Spleen (tissue), 11 donors: Measurements from ENCODE around the gene EXOSC9. TPM values are rescaled to one million over a fixed set of nuclear protein-coding genes. Genes with fewer than 3 reads are reported as not detected.

Experiments
- DNase-seq: peaks from one replicate; pipeline ENCODE4 v3.0.0-alpha.2; 2020
- H3K27ac ChIP-seq, 8 donors: fragments of 200-600 bp; sonication (generic) in 7 of 8; 1 replicate in 4 of 8; 2 replicates in 4 of 8; pipeline versions ENCODE4 v1.5.0 to v1.8.0; 2016 to 2021; ENCODE audit warnings: inconsistent platforms in 4 of 8, mild to moderate bottlenecking in 4 of 8, moderate library complexity in 1 of 8
- H3K27me3 ChIP-seq, 7 donors: fragments of 200-600 bp; sonication (generic) in 6 of 7; replicated peaks in 1 of 7; 1 replicate in 4 of 7; 2 replicates in 3 of 7; pipeline versions ENCODE4 v1.5.0 to v1.8.0; 2016 to 2021; ENCODE audit warnings: inconsistent platforms in 3 of 7, mild to moderate bottlenecking in 1 of 7
- H3K36me3 ChIP-seq, 6 donors: fragments of 200-600 bp; sonication (generic) in 5 of 6; 1 replicate in 4 of 6; 2 replicates in 2 of 6; pipeline versions ENCODE4 v1.5.0 to v1.8.0; 2016 to 2021; ENCODE audit warnings: inconsistent platforms in 2 of 6
- H3K4me1 ChIP-seq, 6 donors: fragments of 200-600 bp; sonication (generic) in 5 of 6; 1 replicate in 3 of 6; 2 replicates in 3 of 6; pipeline versions ENCODE4 v1.5.0 to v1.8.0; 2016 to 2021; ENCODE audit warnings: inconsistent platforms in 3 of 6
- H3K4me3 ChIP-seq, 8 donors: fragments of 200-600 bp; sonication (generic) in 7 of 8; 1 replicate in 4 of 8; 2 replicates in 4 of 8; pipeline versions ENCODE4 v1.5.0 to v1.8.0; 2016 to 2021; ENCODE audit warnings: inconsistent platforms in 4 of 8, mild to moderate bottlenecking in 4 of 8, moderate library complexity in 2 of 8
- H3K9me3 ChIP-seq, 8 donors: fragments of 200-600 bp; sonication (generic) in 7 of 8; 1 replicate in 4 of 8; 2 replicates in 4 of 8; pipeline versions ENCODE4 v1.5.0 to v1.8.0; 2016 to 2021; ENCODE audit warnings: inconsistent platforms in 4 of 8
- POLR2A ChIP-seq, 3 donors: fragments of 450-650 bp; IDR thresholded peaks; one replicate each; pipeline ENCODE4 v1.5.1; 2017; ENCODE audit warnings: antibody characterized with exemption in 3 of 3, mild to moderate bottlenecking in 1 of 3
- POLR2AphosphoS5 ChIP-seq, 3 donors: sonication (generic); formaldehyde crosslinking; IDR thresholded peaks; one replicate each; pipeline ENCODE4 v1.5.1; 2017; ENCODE audit warnings: antibody characterized with exemption in 3 of 3
- WGBS, 5 donors: extraction: QIAGEN DNeasy Blood & Tissue Kit in 3 of 5; methylation state at CpG; one replicate each; pipeline versions ENCODE4 v1.1.5 to v1.1.7; 2013 to 2018; 5-methylcytosine and 5-hydroxymethylcytosine counted together
- intact Hi-C: fragments of 100-400 bp; cut with DNase I; formaldehyde crosslinking; loops from one replicate; pipeline ENCODE4 v1.15.0; 2023; ENCODE audit warnings: low total_unique reads
- polyA plus RNA-seq, 3 donors: library from polyadenylated mRNA; stranded (reverse); fragments of 200-250 nt; gene quantifications; one replicate each; pipeline ENCODE4 v1.2.1, GENCODE V29; 2013
- total RNA-seq, 7 donors: library from RNA; depleted of rRNA in 3 of 7; stranded (reverse); fragments of >200 nt in 3 of 7; fragmentation: NEBNext Ultra II Directional in 4 of 7; extraction: Animal tissue kit (Norgen Biotek cat#: 25700) in 4 of 7; gene quantifications; one replicate each; pipeline versions ENCODE4 v1.1.0 to v1.2.1, GENCODE V29; 2016 to 2021
- TF ChIP-seq, protein P1 (sequence below), 11 experiments: fragments of 200-600 bp in 7 of 11; fragments of 450-650 bp in 4 of 11; sonication (generic) in 4 of 11; IDR thresholded peaks in 8 of 11; conservative IDR thresholded peaks in 3 of 11; 1 replicate in 7 of 11; 2 replicates in 4 of 11; pipeline versions ENCODE4 v1.4.0 to v1.8.0; 2016 to 2021; ENCODE audit warnings: antibody characterized with exemption in 11 of 11, inconsistent platforms in 4 of 11, mild to moderate bottlenecking in 1 of 11
- donor health status: healthy with polysubstance abuse.
- donor health status: DM: no; HTN: no; CAD: no; lungs with moderate emphysema.
- donor health status: DM: no; HTN: no; CAD: no.
- donor health status: Bipolar disorder and iron deficiency.
- donor health status: healthy.
- donor health status: DM: no; HTN: no; CAD: no.
- donor health status: DM: yes; HTN: yes; CAD: no.

The EXOSC9 gene
- total and polyA plus RNA-seq, 10 donors, result 20.6 to 41.5 (median 24.2) TPM

GRCh38 chr4:121817701-121818100 lies 16.6 kb downstream of the EXOSC9 start:
- Histone ChIP-seq H3K4me3 (no peak overlapping the region), H3K27me3 (no peaks in the 10 kb centered on the region), H3K36me3 (peaks cover 3 to 79% (median 53%) of the 10 kb centered on the region in 6 donors), H3K9me3 (no peaks in the 10 kb centered on the region), H3K4me1 (peaks cover under 1 to 14% (median 5%) of the 10 kb centered on the region in 6 donors), H3K27ac (no peak overlapping the region)
- TF ChIP-seq, protein P1, sequence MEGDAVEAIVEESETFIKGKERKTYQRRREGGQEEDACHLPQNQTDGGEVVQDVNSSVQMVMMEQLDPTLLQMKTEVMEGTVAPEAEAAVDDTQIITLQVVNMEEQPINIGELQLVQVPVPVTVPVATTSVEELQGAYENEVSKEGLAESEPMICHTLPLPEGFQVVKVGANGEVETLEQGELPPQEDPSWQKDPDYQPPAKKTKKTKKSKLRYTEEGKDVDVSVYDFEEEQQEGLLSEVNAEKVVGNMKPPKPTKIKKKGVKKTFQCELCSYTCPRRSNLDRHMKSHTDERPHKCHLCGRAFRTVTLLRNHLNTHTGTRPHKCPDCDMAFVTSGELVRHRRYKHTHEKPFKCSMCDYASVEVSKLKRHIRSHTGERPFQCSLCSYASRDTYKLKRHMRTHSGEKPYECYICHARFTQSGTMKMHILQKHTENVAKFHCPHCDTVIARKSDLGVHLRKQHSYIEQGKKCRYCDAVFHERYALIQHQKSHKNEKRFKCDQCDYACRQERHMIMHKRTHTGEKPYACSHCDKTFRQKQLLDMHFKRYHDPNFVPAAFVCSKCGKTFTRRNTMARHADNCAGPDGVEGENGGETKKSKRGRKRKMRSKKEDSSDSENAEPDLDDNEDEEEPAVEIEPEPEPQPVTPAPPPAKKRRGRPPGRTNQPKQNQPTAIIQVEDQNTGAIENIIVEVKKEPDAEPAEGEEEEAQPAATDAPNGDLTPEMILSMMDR (IDR thresholded peaks at IDR 0.05 in 8 of 11, conservative IDR thresholded peaks at IDR 0.05 in 3 of 11), result no peak
- TF ChIP-seq POLR2A (IDR thresholded peaks at IDR 0.05) (no peak), POLR2AphosphoS5 (IDR thresholded peaks at IDR 0.05) (no peak)
- WGBS, 5 donors, result 81 to 91% (median 88%) methylated on average over 1 of the region's 1 CpG
- no peak for DNase-seq
- intact Hi-C loops, result no loop called here

DNA sequence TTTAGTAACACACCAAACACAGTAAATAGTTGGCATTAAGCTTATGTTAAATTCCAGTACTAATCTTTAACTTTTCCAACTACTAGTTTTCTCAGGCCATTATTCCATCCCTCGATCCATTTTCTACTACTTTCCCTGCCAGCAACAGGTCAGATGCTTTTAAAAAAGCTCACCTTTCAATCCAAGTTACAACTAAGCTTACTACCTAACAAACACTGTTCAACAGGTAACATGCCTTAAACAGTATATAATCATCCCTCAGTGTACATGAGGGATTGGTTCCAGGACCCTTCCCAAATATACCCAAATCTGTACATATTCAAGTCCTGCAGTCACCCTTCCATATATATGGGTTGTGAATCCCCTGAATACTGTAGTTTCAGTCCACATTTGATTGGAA lies 17.1 kb downstream of the EXOSC9 start:
- Histone ChIP-seq H3K36me3 (peaks cover 0 to 73% (median 48%) of the 10 kb centered on the region in 6 donors), H3K9me3 (no peaks in the 10 kb centered on the region), H3K27me3 (no peaks in the 10 kb centered on the region), H3K4me3 (no peak overlapping the region), H3K27ac (no peak overlapping the region), H3K4me1 (peaks cover 6 to 19% (median 10%) of the 10 kb centered on the region in 6 donors)
- no peak for DNase-seq
- TF ChIP-seq POLR2A (IDR thresholded peaks at IDR 0.05), result no peak
- TF ChIP-seq, protein P1 (IDR thresholded peaks at IDR 0.05 in 8 of 11, conservative IDR thresholded peaks at IDR 0.05 in 3 of 11), result no peak
- TF ChIP-seq POLR2AphosphoS5 (IDR thresholded peaks at IDR 0.05), result no peak
- intact Hi-C loops, result no loop called here
- 48 to 100% (median 58%) methylated on average over 1 of the region's 1 CpG for WGBS, 5 donors

DNA sequence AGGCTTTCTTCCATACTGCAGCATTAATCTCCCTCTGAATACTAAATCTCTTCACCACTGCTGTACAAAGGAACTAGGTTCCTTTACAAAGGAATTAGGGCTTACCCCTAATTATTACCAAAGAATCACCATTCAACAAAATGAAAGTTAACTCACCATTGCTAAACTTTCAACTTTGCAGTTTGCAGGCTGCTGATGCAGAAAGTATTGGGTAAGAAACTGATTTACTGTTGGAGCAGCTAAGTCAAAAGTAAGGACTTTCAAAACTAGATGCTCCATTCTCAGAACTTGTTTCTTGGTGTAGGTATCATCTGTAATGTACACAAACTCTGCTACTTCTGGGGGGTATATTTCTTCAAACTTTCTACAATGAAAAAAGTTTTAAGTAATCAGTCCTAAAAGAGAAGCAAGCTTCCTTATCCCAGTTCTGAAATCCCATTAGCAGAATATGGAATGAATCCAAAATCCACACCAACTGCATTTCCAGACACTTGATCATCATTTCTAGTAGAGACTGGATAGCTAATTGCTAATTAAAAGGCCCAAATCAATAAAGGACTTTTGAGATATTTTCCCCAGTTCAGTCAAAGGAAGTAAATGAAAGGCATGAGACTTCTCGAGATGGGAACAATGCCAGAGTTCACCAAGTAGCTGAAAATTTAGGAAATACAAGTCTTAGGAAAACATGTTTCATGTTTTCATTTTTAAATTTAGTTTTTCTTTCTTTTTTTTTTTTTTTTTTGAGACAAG lies 18.3 kb downstream of the EXOSC9 start:
- no peak overlapping the region for H3K4me3 ChIP-seq
- DNase-seq, result no peak
- intact Hi-C loops, result no loop called here
- no peak overlapping the region for H3K27ac ChIP-seq
- no peaks in the 10 kb centered on the region for H3K27me3 ChIP-seq
- no peaks in the 10 kb centered on the region for H3K9me3 ChIP-seq
- TF ChIP-seq, protein P1 (IDR thresholded peaks at IDR 0.05 in 8 of 11, conservative IDR thresholded peaks at IDR 0.05 in 3 of 11), result no peak
- TF ChIP-seq POLR2A (IDR thresholded peaks at IDR 0.05), result no peak
- 62 to 84% (median 73%) methylated on average over 1 of the region's 1 CpG for WGBS, 5 donors
- peaks cover 7 to 28% (median 19%) of the 10 kb centered on the region in 6 donors for H3K4me1 ChIP-seq
- peaks cover 0 to 62% (median 37%) of the 10 kb centered on the region in 6 donors for H3K36me3 ChIP-seq

DNA sequence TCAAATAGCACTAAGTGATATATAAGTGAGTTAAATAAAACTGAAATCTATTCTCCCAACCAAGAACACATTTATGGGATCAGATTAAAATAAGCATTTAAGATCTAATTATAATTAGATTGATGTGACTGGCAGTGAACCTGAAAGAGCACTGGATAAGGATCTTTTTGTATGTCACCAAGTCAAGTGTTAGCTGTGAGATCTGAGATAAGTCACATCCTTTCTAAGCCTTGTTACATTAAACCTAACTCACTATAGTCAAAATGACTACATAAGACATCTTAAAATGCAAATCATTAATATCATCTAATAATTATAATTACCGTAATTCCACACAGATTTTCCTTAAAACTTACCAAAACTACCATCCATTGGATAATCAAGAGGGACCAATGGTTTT lies 20.9 kb downstream of the EXOSC9 start:
- DNase-seq, result no peak
- Histone ChIP-seq H3K27me3 (no peaks in the 10 kb centered on the region), H3K27ac (no peak overlapping the region), H3K4me3 (peak overlapping the region in 2 of 8 donors; percentile 80 to 91), H3K36me3 (peaks cover 0 to 41% (median 11%) of the 10 kb centered on the region in 6 donors), H3K4me1 (peaks cover 7 to 34% (median 23%) of the 10 kb centered on the region in 6 donors), H3K9me3 (no peaks in the 10 kb centered on the region)
- intact Hi-C loops, result no loop called here
- TF ChIP-seq POLR2AphosphoS5 (IDR thresholded peaks at IDR 0.05) (no peak), POLR2A (IDR thresholded peaks at IDR 0.05) (no peak)
- TF ChIP-seq, protein P1 (IDR thresholded peaks at IDR 0.05 in 8 of 11, conservative IDR thresholded peaks at IDR 0.05 in 3 of 11), result no peak
- WGBS, 5 donors, result 85 to 95% (median 91%) methylated on average over 1 of the region's 1 CpG
